ELR (cell line): ENCODE data around the gene TUBB8B.
"Not testable (repeated sequence)": the region's sequence is repeated elsewhere in the genome, so short reads cannot be mapped to it uniquely, and the experiment has no call there.

Experiments
- DNase-seq: peaks from one replicate; pipeline ENCODE4 v3.0.0-alpha.2; 2015; ENCODE audit warnings: low read depth

The TUBB8B gene

DNA sequence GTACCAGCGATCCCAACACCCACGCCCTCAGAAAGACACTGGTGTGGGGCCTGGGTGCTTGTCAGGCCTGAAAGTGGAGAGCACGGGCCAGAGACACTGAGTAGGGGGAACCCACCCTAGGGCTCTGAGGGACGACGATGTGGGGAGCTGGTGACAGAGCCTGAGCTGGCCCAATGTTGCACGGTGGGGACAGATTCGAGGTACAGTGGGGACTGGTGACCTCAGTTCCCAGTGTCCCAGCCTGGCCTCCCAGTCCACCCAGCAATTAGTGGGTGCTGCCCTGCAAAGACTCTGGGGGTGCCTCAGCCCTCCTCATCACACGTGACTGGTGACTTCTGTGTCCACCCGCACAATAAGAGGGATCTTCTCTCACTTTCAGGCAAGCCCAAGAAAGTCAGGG is 36.6 kb downstream of the TUBB8B start:
- not testable (repeated sequence) for DNase-seq

GRCh38 chr18:11383-12274 is 37.8 kb downstream of the TUBB8B start:
- DNase-seq, result not testable (repeated sequence)

DNA sequence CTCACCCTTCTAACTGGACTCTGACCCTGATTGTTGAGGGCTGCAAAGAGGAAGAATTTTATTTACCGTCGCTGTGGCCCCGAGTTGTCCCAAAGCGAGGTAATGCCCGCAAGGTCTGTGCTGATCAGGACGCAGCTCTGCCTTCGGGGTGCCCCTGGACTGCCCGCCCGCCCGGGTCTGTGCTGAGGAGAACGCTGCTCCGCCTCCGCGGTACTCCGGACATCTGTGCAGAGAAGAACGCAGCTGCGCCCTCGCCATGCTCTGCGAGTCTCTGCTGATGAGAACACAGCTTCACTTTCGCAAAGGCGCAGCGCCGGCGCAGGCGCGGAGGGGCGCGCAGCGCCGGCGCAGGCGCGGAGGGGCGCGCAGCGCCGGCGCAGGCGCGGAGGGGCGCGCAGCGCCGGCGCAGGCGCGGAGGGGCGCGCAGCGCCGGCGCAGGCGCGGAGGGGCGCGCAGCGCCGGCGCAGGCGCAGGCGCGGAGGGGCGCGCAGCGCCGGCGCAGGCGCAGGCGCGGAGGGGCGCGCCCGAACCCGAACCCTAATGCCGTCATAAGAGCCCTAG is 38.7 kb downstream of the TUBB8B start:
- DNase-seq, result not testable (repeated sequence)

DNA sequence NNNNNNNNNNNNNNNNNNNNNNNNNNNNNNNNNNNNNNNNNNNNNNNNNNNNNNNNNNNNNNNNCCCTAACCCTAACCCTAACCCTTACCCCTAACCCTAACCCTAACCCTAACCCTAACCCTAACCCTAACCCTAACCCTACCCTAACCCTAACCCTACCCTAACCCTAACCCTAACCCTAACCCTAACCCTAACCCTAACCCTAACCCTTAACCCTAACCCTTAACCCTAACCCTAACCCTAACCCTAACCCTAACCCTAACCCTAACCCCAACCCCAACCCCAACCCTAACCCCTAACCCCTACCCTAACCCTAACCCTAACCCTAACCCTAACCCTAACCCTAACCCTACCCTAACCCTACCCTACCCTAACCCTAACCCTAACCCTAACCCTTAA is 39.5 kb downstream of the TUBB8B start:
- DNase-seq, result not testable (repeated sequence)
